ENCODE data around the gene QRICH2.
"Not testable (repeated sequence)": the region's sequence is repeated elsewhere in the genome, so short reads cannot be mapped to it uniquely, and the experiment has no call there.

Gene QRICH2

GRCh38 chr17:76244721-76245120, 63.4 kb downstream of the QRICH2 start:
- DNase-seq, result not testable (repeated sequence)

GRCh38 chr17:76243826-76244679, 64.0 kb downstream of the QRICH2 start:
- no peak for DNase-seq

GRCh38 chr17:76241691-76242255, 66.3 kb downstream of the QRICH2 start:
- no peak for DNase-seq

GRCh38 chr17:76241204-76241538, 66.9 kb downstream of the QRICH2 start:
- no peak for DNase-seq

GRCh38 chr17:76240461-76241203, 67.4 kb downstream of the QRICH2 start, which contains the start of gene RNF157:
Gene RNF157, minus strand, starts transcription at chr17:76240493. Its CDS starts 253 bp downstream, at chr17:76240240.
- DNase-seq, result no peak

- DNase-seq, result no peak
These were observed 68.4 kb downstream of the QRICH2 start for GRCh38 chr17:76239538-76240274.

GRCh38 chr17:76238847-76239537, 69.1 kb downstream of the QRICH2 start:
- DNase-seq, result no peak

GRCh38 chr17:76237859-76238313, 70.2 kb downstream of the QRICH2 start:
- no peak for DNase-seq

GRCh38 chr17:76236603-76237002, 71.5 kb downstream of the QRICH2 start:
- DNase-seq, result no peak

GRCh38 chr17:76235883-76236282, 72.2 kb downstream of the QRICH2 start:
- DNase-seq, result no peak

- DNase-seq, result no peak
These were observed 73.8 kb downstream of the QRICH2 start for GRCh38 chr17:76234354-76234679.

- no peak for DNase-seq
These were observed 74.3 kb downstream of the QRICH2 start for GRCh38 chr17:76233588-76234353.

- no peak for DNase-seq
These were observed 75.7 kb downstream of the QRICH2 start for GRCh38 chr17:76232342-76232741.

- not testable (repeated sequence) for DNase-seq
These were observed 81.3 kb downstream of the QRICH2 start for GRCh38 chr17:76226749-76227148.

GRCh38 chr17:76225373-76226086, 82.5 kb downstream of the QRICH2 start:
- not testable (repeated sequence) for DNase-seq
